Activated CD4-positive, alpha-beta T cell treated with anti-CD3 and anti-CD28 coated beads for 36 hours (primary cell): ENCODE results near the gene PCNT. TPM values are rescaled to one million over a fixed set of nuclear protein-coding genes. Genes with fewer than 3 reads are reported as not detected.
A peak's percentile ranks its signal among the peaks of the same experiment; 100 is the strongest.
"Not testable (repeated sequence)": the region's sequence is repeated elsewhere in the genome, so short reads cannot be mapped to it uniquely, and the experiment has no call there.

Experiments
- ATAC-seq: fragments of 200-7000 bp; cut with Tn5 transposase; one replicate; pipeline ENCODE4 v1.10.0; 2021; ENCODE audit warnings: mild to moderate bottlenecking, moderate library complexity
- CTCF ChIA-PET: fragments of 350-600 bp; sonication (Branson Sonifier 250); formaldehyde crosslinking; loops from one replicate; lab custom pipeline; 2021; ENCODE audit warnings: antibody characterized with exemption; lab: Charles Lee
- POLR2A ChIA-PET: fragments of 350-600 bp; sonication (Branson Sonifier 250); formaldehyde crosslinking; loops from one replicate; lab custom pipeline; 2021; ENCODE audit warnings: antibody characterized with exemption, inconsistent platforms; lab: Charles Lee
- DNase-seq: peaks from one replicate; pipeline ENCODE4 v3.0.0-alpha.2; 2020
- H3K27ac Mint-ChIP-seq: one replicate; pipeline ENCODE4 v1.8.0; 2021; ENCODE audit warnings: mixed read lengths
- H3K27me3 Mint-ChIP-seq: one replicate; pipeline ENCODE4 v1.8.0; 2021; ENCODE audit warnings: mixed read lengths
- H3K36me3 Mint-ChIP-seq: one replicate; pipeline ENCODE4 v1.8.0; 2021; ENCODE audit warnings: low read depth, mixed read lengths
- H3K4me1 Mint-ChIP-seq: one replicate; pipeline ENCODE4 v1.8.0; 2021; ENCODE audit warnings: mixed read lengths
- H3K4me3 Mint-ChIP-seq: one replicate; pipeline ENCODE4 v1.8.0; 2021; ENCODE audit warnings: mild to moderate bottlenecking, moderate library complexity, mixed read lengths
- H3K9me3 Mint-ChIP-seq: one replicate; pipeline ENCODE4 v1.8.0; 2021; ENCODE audit warnings: low read depth, mixed read lengths
- intact Hi-C, 2 experiments: fragments of 100-400 bp; cut with DNase I in 1 of 2; cut with micrococcal nuclease in 1 of 2; formaldehyde crosslinking; loops; one replicate each; pipeline versions ENCODE4 v1.14.2 to v1.15.1; 2022 to 2024; cut with DNase I, micrococcal nuclease
- total RNA-seq, 2 experiments: library from RNA; stranded (reverse); gene quantifications; one replicate each; pipeline ENCODE4 v1.2.3, GENCODE V29; 2021

Gene PCNT
- total RNA-seq, 2 experiments from 2014 or later, result 46.5 to 47.7 TPM

- Mint-ChIP-seq H3K9me3 (no peaks in the 10 kb centered on the region), H3K27me3 (no peaks in the 10 kb centered on the region), H3K36me3 (peaks cover 20% of the 10 kb centered on the region), H3K4me1 (peaks cover 20% of the 10 kb centered on the region), H3K27ac (peak overlapping the region; percentile 73), H3K4me3 (peak overlapping the region; percentile 6)
- CTCF ChIA-PET, result interaction anchor here (0.6 kb wide), 1 partner anchor 33 kb away, joined by 3 read pairs; no protein-coding TSS in a partner anchor
- ATAC-seq (no peak), DNase-seq (no peak)
- intact Hi-C loops, result no loop called here
- POLR2A ChIA-PET, result no interaction called here
These were observed 101.1 kb downstream of the PCNT start for GRCh38 chr21:46425041-46425440.

GRCh38 chr21:46425571-46425970, 101.6 kb downstream of the PCNT start:
- Mint-ChIP-seq H3K27me3 (no peaks in the 10 kb centered on the region), H3K4me1 (peaks cover 20% of the 10 kb centered on the region), H3K9me3 (no peaks in the 10 kb centered on the region), H3K36me3 (peaks cover 20% of the 10 kb centered on the region), H3K27ac (peak overlapping the region; percentile 73), H3K4me3 (no peak overlapping the region)
- CTCF ChIA-PET, result interaction anchor here (0.6 kb wide), 1 partner anchor 32 kb away, joined by 3 read pairs; no protein-coding TSS in a partner anchor
- POLR2A ChIA-PET, result no interaction called here
- ATAC-seq, result peak; percentile 37
- peak; percentile 59 for DNase-seq
- intact Hi-C loops, result no loop called here

- H3K36me3 Mint-ChIP-seq, result peaks cover 26% of the 10 kb centered on the region
- no peak overlapping the region for H3K27ac Mint-ChIP-seq
- H3K9me3 Mint-ChIP-seq, result no peaks in the 10 kb centered on the region
- ChIA-PET POLR2A (no interaction called here), CTCF (no interaction called here)
- H3K4me1 Mint-ChIP-seq, result peaks cover 20% of the 10 kb centered on the region
- no peaks in the 10 kb centered on the region for H3K27me3 Mint-ChIP-seq
- intact Hi-C loops, result no loop called here
- no peak overlapping the region for H3K4me3 Mint-ChIP-seq
- ATAC-seq (no peak), DNase-seq (no peak)
These were observed 102.5 kb downstream of the PCNT start for GRCh38 chr21:46426313-46427046.

- H3K27me3 Mint-ChIP-seq, result no peaks in the 10 kb centered on the region
- CTCF ChIA-PET, result no interaction called here
- peaks cover 17% of the 10 kb centered on the region for H3K4me1 Mint-ChIP-seq
- H3K9me3 Mint-ChIP-seq, result no peaks in the 10 kb centered on the region
- DNase-seq (no peak), ATAC-seq (no peak)
- peaks cover 29% of the 10 kb centered on the region for H3K36me3 Mint-ChIP-seq
- intact Hi-C loops, result no loop called here
- H3K27ac Mint-ChIP-seq, result no peak overlapping the region
- H3K4me3 Mint-ChIP-seq, result no peak overlapping the region
- POLR2A ChIA-PET, result no interaction called here
These were observed 103.6 kb downstream of the PCNT start for GRCh38 chr21:46427516-46427915.

GRCh38 chr21:46428286-46428685, 104.3 kb downstream of the PCNT start:
- POLR2A ChIA-PET, result no interaction called here
- CTCF ChIA-PET, result no interaction called here
- H3K36me3 Mint-ChIP-seq, result peaks cover 30% of the 10 kb centered on the region
- no peak overlapping the region for H3K27ac Mint-ChIP-seq
- H3K4me3 Mint-ChIP-seq, result no peak overlapping the region
- intact Hi-C loops, result no loop called here
- peaks cover 13% of the 10 kb centered on the region for H3K4me1 Mint-ChIP-seq
- no peak for ATAC-seq
- H3K9me3 Mint-ChIP-seq, result no peaks in the 10 kb centered on the region
- no peak for DNase-seq
- H3K27me3 Mint-ChIP-seq, result no peaks in the 10 kb centered on the region

- H3K27ac Mint-ChIP-seq, result no peak overlapping the region
- H3K36me3 Mint-ChIP-seq, result peaks cover 30% of the 10 kb centered on the region
- ATAC-seq (no peak), DNase-seq (no peak)
- H3K27me3 Mint-ChIP-seq, result no peaks in the 10 kb centered on the region
- H3K4me3 Mint-ChIP-seq, result no peak overlapping the region
- CTCF ChIA-PET, result interaction anchor here (0.6 kb wide), 1 partner anchor 320 kb away, joined by 4 read pairs; no protein-coding TSS in a partner anchor
- peaks cover 8% of the 10 kb centered on the region for H3K4me1 Mint-ChIP-seq
- H3K9me3 Mint-ChIP-seq, result no peaks in the 10 kb centered on the region
- intact Hi-C loops, result no loop called here
- POLR2A ChIA-PET, result no interaction called here
These were observed 105.2 kb downstream of the PCNT start for GRCh38 chr21:46428987-46429710.

GRCh38 chr21:46429754-46430681, 106.1 kb downstream of the PCNT start:
- H3K27me3 Mint-ChIP-seq, result no peaks in the 10 kb centered on the region
- no peak overlapping the region for H3K4me3 Mint-ChIP-seq
- peaks cover 2% of the 10 kb centered on the region for H3K4me1 Mint-ChIP-seq
- DNase-seq (no peak), ATAC-seq (no peak)
- no peaks in the 10 kb centered on the region for H3K9me3 Mint-ChIP-seq
- peaks cover 31% of the 10 kb centered on the region for H3K36me3 Mint-ChIP-seq
- intact Hi-C loops, result no loop called here
- ChIA-PET POLR2A (no interaction called here), CTCF (interaction anchor here (0.6 kb wide), 1 partner anchor 321 kb away, joined by 4 read pairs; no protein-coding TSS in a partner anchor)
- no peak overlapping the region for H3K27ac Mint-ChIP-seq

DNA sequence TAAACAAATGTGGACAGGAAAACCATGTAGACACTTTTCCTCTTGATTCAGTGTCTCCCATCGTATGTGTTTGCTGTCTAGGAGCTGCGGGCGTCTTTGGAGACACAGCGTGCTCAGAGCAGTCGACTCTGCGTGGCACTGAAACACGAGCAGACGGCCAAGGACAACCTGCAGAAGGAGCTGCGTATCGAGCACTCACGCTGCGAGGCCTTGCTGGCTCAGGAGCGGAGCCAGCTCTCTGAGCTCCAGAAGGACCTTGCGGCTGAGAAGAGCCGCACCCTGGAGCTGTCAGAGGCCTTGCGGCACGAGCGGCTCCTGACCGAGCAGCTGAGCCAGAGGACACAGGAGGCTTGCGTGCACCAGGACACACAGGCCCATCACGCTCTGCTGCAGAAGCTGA, 107.5 kb downstream of the PCNT start:
- H3K36me3 Mint-ChIP-seq, result peaks cover 38% of the 10 kb centered on the region
- no peak for ATAC-seq
- ChIA-PET CTCF (no interaction called here), POLR2A (no interaction called here)
- no peaks in the 10 kb centered on the region for H3K4me1 Mint-ChIP-seq
- intact Hi-C loops, result no loop called here
- no peak overlapping the region for H3K27ac Mint-ChIP-seq
- DNase-seq, result no peak
- H3K27me3 Mint-ChIP-seq, result no peaks in the 10 kb centered on the region
- H3K4me3 Mint-ChIP-seq, result no peak overlapping the region
- H3K9me3 Mint-ChIP-seq, result no peaks in the 10 kb centered on the region

DNA sequence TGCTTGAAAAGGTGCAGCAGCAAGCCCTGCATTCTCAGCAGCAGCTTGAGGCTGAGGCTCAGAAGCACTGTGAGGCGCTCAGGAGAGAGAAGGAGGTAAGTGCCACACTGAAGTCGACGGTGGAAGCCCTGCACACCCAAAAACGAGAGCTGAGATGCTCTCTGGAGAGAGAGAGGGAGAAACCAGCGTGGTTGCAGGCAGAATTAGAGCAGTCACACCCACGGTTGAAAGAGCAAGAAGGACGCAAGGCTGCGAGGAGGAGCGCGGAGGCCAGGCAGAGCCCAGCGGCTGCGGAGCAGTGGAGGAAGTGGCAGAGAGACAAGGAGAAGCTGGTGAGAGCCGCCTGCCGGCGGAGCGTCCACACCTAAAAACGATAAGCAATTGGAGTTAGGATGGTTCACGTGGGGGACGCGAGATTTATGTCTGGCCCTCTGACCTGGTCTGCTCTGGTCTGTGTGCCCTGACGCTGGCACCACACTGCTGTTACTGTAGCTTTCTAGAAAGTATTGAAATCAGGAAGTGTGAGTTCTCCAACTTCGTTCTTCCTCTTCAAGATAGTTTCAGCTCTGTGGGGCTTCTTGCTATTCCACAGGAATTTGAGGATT, 108.0 kb downstream of the PCNT start:
- intact Hi-C loops, result no loop called here
- Mint-ChIP-seq H3K27ac (no peak overlapping the region), H3K4me1 (no peaks in the 10 kb centered on the region), H3K36me3 (peaks cover 38% of the 10 kb centered on the region), H3K27me3 (no peaks in the 10 kb centered on the region), H3K9me3 (no peaks in the 10 kb centered on the region), H3K4me3 (no peak overlapping the region)
- DNase-seq (no peak), ATAC-seq (no peak)
- POLR2A ChIA-PET, result interaction anchor here (0.5 kb wide), 1 partner anchor 17 kb away, joined by 5 read pairs; no protein-coding TSS in a partner anchor
- CTCF ChIA-PET, result no interaction called here

DNA sequence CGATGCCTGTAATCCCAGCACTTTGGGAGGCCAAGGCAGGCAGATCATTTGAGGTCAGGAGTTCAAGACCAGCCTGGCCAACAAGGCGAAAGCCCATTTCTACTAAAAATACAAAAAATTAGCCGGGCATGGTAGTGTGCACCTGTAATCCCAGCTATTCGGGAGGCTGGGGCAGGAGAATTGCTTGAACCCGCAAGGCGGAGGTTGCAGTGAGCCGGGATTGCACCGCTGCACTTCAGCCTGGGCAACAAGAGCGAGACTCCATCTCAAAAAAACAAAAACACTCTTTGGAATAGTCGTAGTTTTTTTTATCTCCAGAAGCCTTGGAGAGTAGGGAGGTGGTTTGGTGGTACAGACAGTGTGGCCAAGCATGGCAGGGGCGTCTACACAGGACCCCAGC, 109.2 kb downstream of the PCNT start:
- H3K27ac Mint-ChIP-seq, POLR2A ChIA-PET, CTCF ChIA-PET, H3K9me3 Mint-ChIP-seq, H3K4me1 Mint-ChIP-seq, H3K4me3 Mint-ChIP-seq, H3K27me3 Mint-ChIP-seq, intact Hi-C loops, ATAC-seq, DNase-seq: not testable (repeated sequence)
- peaks cover 41% of the 10 kb centered on the region for H3K36me3 Mint-ChIP-seq
